Activated CD8-positive, alpha-beta T cell treated with anti-CD3 and anti-CD28 coated beads for 36 hours (primary cell): ENCODE measurements around the gene PLEKHB1. TPM values are rescaled to one million over a fixed set of nuclear protein-coding genes. Genes with fewer than 3 reads are reported as not detected.

Source experiments
- ATAC-seq: fragments of 200-7000 bp; cut with Tn5 transposase; one replicate; pipeline ENCODE4 v1.10.0; 2021; ENCODE audit warnings: mild to moderate bottlenecking, moderate library complexity
- CTCF ChIA-PET: fragments of 350-600 bp; sonication (Branson Sonifier 250); formaldehyde crosslinking; loops from one replicate; lab custom pipeline; 2021; ENCODE audit warnings: antibody characterized with exemption; lab: Charles Lee
- POLR2A ChIA-PET: fragments of 350-600 bp; sonication (Branson Sonifier 250); formaldehyde crosslinking; loops from one replicate; lab custom pipeline; 2021; ENCODE audit warnings: antibody characterized with exemption; lab: Charles Lee
- DNase-seq: peaks from one replicate; pipeline ENCODE4 v3.0.0-alpha.2; 2020
- H3K27ac Mint-ChIP-seq: one replicate; pipeline ENCODE4 v1.8.0; 2021; ENCODE audit warnings: mild to moderate bottlenecking, mixed read lengths
- H3K27me3 Mint-ChIP-seq: one replicate; pipeline ENCODE4 v1.8.0; 2021; ENCODE audit warnings: mixed read lengths
- H3K36me3 Mint-ChIP-seq: one replicate; pipeline ENCODE4 v1.8.0; 2021; ENCODE audit warnings: low read depth, mixed read lengths
- H3K4me1 Mint-ChIP-seq: one replicate; pipeline ENCODE4 v1.8.0; 2021; ENCODE audit warnings: low read depth, mixed read lengths
- H3K4me3 Mint-ChIP-seq: one replicate; pipeline ENCODE4 v1.8.0; 2021; ENCODE audit warnings: mild to moderate bottlenecking, moderate library complexity, mixed read lengths
- H3K9me3 Mint-ChIP-seq: one replicate; pipeline ENCODE4 v1.8.0; 2021; ENCODE audit warnings: mixed read lengths
- intact Hi-C: fragments of 100-400 bp; cut with micrococcal nuclease; formaldehyde crosslinking; loops from one replicate; pipeline ENCODE4 v1.10.0; 2022
- total RNA-seq, 2 experiments: library from RNA; stranded (reverse); gene quantifications; one replicate each; pipeline ENCODE4 v1.2.3, GENCODE V29; 2021
- TF ChIP-seq, protein P1 (sequence below): fragments of 200-600 bp; IDR thresholded peaks from one replicate; pipeline ENCODE4 v1.8.0; 2022; ENCODE audit warnings: antibody characterized with exemption, mild to moderate bottlenecking

The PLEKHB1 gene
- total RNA-seq, 2 experiments from 2014 or later: 8.6 to 11.8 TPM

DNA sequence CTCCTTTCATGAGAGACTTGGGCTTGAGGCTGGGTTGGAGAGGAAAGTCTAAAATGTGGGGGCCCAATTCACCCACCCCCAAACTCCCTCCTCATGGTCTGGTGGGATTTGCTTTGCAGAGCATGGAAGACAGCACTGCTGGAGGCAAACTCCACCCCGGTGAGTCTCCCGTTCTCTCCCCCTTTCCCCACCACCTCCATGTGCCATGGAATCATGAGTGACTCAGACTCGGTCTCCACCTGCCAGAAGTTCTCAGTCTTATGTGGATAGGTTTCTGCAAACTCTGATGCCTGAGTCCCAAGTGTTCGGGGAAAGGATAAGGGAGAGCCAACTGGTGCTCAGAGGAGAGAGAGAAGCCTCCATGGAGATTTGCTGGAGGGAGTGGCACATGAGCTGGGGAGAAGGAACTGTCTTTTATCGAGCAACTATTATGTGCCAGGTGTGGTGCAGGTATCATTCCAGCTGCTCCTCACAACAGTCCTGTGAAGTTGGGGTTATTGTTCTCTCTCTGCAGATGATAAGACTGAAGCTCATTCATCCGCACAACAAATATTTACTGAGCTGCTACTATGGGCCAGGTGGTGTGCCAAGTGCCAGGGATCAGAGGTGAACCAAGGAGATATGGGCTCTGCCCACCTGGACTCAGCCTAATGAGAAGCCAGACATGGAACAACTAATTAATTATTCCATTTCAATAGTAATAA, 6.6 kb downstream of the PLEKHB1 start:
- Mint-ChIP-seq H3K9me3 (no peaks in the 10 kb centered on the region), H3K36me3 (no peaks in the 10 kb centered on the region), H3K4me1 (peaks cover 2% of the 10 kb centered on the region), H3K27ac (no peak overlapping the region), H3K4me3 (no peak overlapping the region), H3K27me3 (no peaks in the 10 kb centered on the region)
- intact Hi-C loops: no loop called here
- DNase-seq (no peak), ATAC-seq (no peak)
- CTCF ChIA-PET: interaction anchor here (2.1 kb wide), 1 partner anchor 302 kb away, joined by 10 read pairs; no protein-coding TSS in a partner anchor
- TF ChIP-seq, protein P1, sequence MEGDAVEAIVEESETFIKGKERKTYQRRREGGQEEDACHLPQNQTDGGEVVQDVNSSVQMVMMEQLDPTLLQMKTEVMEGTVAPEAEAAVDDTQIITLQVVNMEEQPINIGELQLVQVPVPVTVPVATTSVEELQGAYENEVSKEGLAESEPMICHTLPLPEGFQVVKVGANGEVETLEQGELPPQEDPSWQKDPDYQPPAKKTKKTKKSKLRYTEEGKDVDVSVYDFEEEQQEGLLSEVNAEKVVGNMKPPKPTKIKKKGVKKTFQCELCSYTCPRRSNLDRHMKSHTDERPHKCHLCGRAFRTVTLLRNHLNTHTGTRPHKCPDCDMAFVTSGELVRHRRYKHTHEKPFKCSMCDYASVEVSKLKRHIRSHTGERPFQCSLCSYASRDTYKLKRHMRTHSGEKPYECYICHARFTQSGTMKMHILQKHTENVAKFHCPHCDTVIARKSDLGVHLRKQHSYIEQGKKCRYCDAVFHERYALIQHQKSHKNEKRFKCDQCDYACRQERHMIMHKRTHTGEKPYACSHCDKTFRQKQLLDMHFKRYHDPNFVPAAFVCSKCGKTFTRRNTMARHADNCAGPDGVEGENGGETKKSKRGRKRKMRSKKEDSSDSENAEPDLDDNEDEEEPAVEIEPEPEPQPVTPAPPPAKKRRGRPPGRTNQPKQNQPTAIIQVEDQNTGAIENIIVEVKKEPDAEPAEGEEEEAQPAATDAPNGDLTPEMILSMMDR: no peak
- POLR2A ChIA-PET: interaction anchor here (0.7 kb wide), 1 partner anchor 10 kb away, joined by 3 read pairs; no protein-coding TSS in a partner anchor

GRCh38 chr11:73653996-73654395, 7.6 kb downstream of the PLEKHB1 start:
- H3K27ac Mint-ChIP-seq: no peak overlapping the region
- TF ChIP-seq, protein P1: no peak
- H3K4me3 Mint-ChIP-seq: no peak overlapping the region
- H3K36me3 Mint-ChIP-seq: no peaks in the 10 kb centered on the region
- H3K9me3 Mint-ChIP-seq: no peaks in the 10 kb centered on the region
- no peak for ATAC-seq
- DNase-seq: no peak
- CTCF ChIA-PET: interaction anchor here (1.5 to 2.1 kb wide), 2 partner anchors 28 to 303 kb away, joined by 8 to 10 read pairs; no protein-coding TSS in a partner anchor
- POLR2A ChIA-PET: no interaction called here
- peaks cover 2% of the 10 kb centered on the region for H3K4me1 Mint-ChIP-seq
- H3K27me3 Mint-ChIP-seq: no peaks in the 10 kb centered on the region
- intact Hi-C loops: no loop called here

DNA sequence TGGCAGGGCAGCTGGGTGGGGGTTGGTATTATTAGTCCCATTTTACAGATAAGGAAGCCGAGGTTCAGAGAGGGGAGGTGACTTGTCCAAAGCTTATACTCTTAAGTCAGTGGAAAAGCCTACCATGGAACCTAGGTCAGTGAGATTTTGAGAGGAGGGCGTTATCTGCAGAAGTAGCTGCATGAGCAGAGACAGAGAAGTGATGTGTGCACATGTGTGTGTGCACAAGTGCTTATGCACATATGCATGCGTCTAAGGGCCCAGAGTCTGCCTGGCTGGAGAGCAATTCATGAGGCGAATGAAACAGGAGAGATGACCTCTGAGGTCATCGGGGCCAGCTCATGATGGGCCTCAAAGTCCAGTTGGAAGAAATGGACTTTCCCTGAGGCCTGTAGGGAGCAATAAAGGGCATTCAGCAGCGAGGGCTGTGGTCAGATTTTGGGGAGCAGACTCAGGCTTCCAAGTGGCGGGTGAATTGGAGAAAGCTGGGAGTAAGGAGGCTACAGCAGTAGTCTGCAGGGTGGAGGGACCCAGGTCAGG, 8.2 kb downstream of the PLEKHB1 start:
- no peak overlapping the region for H3K27ac Mint-ChIP-seq
- no peaks in the 10 kb centered on the region for H3K9me3 Mint-ChIP-seq
- DNase-seq (no peak), ATAC-seq (no peak)
- ChIA-PET CTCF (interaction anchor here (1.2 to 2.1 kb wide), 3 partner anchors 29 to 303 kb away, joined by 3 to 10 read pairs (median 8); no protein-coding TSS in a partner anchor), POLR2A (no interaction called here)
- intact Hi-C loops: no loop called here
- no peak overlapping the region for H3K4me3 Mint-ChIP-seq
- no peaks in the 10 kb centered on the region for H3K36me3 Mint-ChIP-seq
- no peaks in the 10 kb centered on the region for H3K27me3 Mint-ChIP-seq
- TF ChIP-seq, protein P1: no peak
- peaks cover 2% of the 10 kb centered on the region for H3K4me1 Mint-ChIP-seq

GRCh38 chr11:73655686-73656085, 9.3 kb downstream of the PLEKHB1 start:
- CTCF ChIA-PET: interaction anchor here (1.2 to 1.4 kb wide), 2 partner anchors 30 to 245 kb away, joined by 3 read pairs; no protein-coding TSS in a partner anchor
- peaks cover 2% of the 10 kb centered on the region for H3K4me1 Mint-ChIP-seq
- POLR2A ChIA-PET: no interaction called here
- no peaks in the 10 kb centered on the region for H3K36me3 Mint-ChIP-seq
- no peaks in the 10 kb centered on the region for H3K9me3 Mint-ChIP-seq
- no peaks in the 10 kb centered on the region for H3K27me3 Mint-ChIP-seq
- intact Hi-C loops: no loop called here
- TF ChIP-seq, protein P1: no peak
- H3K4me3 Mint-ChIP-seq: no peak overlapping the region
- DNase-seq (no peak), ATAC-seq (no peak)
- no peak overlapping the region for H3K27ac Mint-ChIP-seq

- H3K27ac Mint-ChIP-seq: no peak overlapping the region
- no peak for ATAC-seq
- intact Hi-C loops: no loop called here
- TF ChIP-seq, protein P1: no peak
- H3K9me3 Mint-ChIP-seq: no peaks in the 10 kb centered on the region
- DNase-seq: no peak
- H3K4me1 Mint-ChIP-seq: peaks cover 2% of the 10 kb centered on the region
- H3K36me3 Mint-ChIP-seq: no peaks in the 10 kb centered on the region
- POLR2A ChIA-PET: no interaction called here
- CTCF ChIA-PET: interaction anchor here (0.6 to 7.0 kb wide), 3 partner anchors 31 to 124 kb away, joined by 3 to 198 read pairs (median 3); no protein-coding TSS in a partner anchor
- H3K27me3 Mint-ChIP-seq: no peaks in the 10 kb centered on the region
- H3K4me3 Mint-ChIP-seq: no peak overlapping the region
These were observed 10.6 kb downstream of the PLEKHB1 start for GRCh38 chr11:73656985-73657384.
